Muscle layer of colon (tissue), 2 donors: Measurements from ENCODE around the gene PPP2R1A.

Experiments used
- H3K27ac ChIP-seq: one replicate; pipeline ENCODE4 v1.7.0; 2013; ENCODE audit warnings: low read depth, mild to moderate bottlenecking, low read length, moderate library complexity
- H3K27me3 ChIP-seq, 2 donors: one replicate each; pipeline ENCODE4 v1.7.0; 2013; ENCODE audit warnings: low read length in 2 of 2, mild to moderate bottlenecking in 2 of 2; ENCODE audit not compliant: insufficient read depth in 2 of 2, control insufficient read depth in 1 of 2
- H3K36me3 ChIP-seq: one replicate; pipeline ENCODE4 v1.7.0; 2013; ENCODE audit warnings: mild to moderate bottlenecking, low read length; ENCODE audit not compliant: insufficient read depth
- H3K4me1 ChIP-seq: one replicate; pipeline ENCODE4 v1.7.0; 2013; ENCODE audit warnings: mild to moderate bottlenecking, low read length; ENCODE audit not compliant: insufficient read depth
- H3K4me3 ChIP-seq, 2 donors: one replicate each; pipeline ENCODE4 v1.7.0; 2013; ENCODE audit warnings: low read length in 2 of 2, low read depth in 1 of 2, mild to moderate bottlenecking in 1 of 2, moderate library complexity in 1 of 2
- H3K9ac ChIP-seq: one replicate; pipeline ENCODE4 v1.7.0; 2013; ENCODE audit warnings: low read length
- H3K9me3 ChIP-seq: one replicate; pipeline ENCODE4 v1.7.0; 2013; ENCODE audit warnings: mild to moderate bottlenecking, low read length
- donor health status: abdominal sarcoma.
- donor health status: Adenocarcinoma of cecum.

PPP2R1A gene

DNA sequence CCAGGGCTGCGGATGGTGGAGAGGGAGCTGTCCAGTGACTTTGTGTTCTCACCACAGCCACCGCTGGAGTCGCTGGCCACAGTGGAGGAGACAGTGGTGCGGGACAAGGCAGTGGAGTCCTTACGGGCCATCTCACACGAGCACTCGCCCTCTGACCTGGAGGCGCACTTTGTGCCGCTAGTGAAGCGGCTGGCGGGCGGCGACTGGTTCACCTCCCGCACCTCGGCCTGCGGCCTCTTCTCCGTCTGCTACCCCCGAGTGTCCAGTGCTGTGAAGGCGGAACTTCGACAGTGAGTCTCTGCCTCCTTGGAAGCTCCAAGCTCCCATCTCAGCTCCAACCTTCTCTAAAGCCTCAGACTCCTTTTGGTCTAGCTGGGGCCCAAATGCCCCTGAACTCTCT, 21.4 kb downstream of the PPP2R1A start:
- no peaks in the 10 kb centered on the region for H3K9me3 ChIP-seq
- no peak overlapping the region for H3K9ac ChIP-seq
- no peak overlapping the region for H3K4me3 ChIP-seq
- H3K4me1 ChIP-seq = no peaks in the 10 kb centered on the region
- no peaks in the 10 kb centered on the region for H3K27me3 ChIP-seq
- peaks cover 79% of the 10 kb centered on the region for H3K36me3 ChIP-seq
- no peak overlapping the region for H3K27ac ChIP-seq

DNA sequence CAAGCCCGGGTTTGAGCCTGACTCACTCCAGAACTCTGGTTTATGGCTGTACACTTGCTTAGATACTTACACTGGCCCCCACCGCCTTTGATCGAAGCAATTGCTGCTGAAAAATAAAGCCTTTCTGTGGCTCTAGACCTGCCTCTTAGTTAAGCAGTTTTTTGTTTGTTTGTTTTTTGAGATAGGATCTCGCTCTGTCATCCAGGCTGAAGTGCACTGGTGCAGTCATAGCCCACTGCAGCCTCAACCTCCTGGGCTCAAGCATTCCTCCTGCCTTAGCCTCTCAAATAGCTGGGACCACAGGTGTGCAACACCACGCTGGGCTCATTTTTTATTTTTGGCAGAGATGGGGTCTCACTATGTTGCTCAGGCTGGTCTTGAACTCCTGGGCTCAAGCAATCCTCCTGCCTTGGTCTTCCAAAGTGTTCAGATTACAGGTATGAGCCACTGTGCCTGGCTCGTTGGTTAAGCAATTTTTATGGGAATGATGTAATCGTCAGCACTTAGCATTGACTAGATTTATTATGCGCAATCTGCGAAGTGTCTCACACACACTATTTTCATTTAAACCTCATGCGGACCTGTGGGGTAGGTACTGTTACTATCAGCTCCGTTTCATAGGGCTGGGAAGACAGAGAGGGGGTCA, 22.2 kb downstream of the PPP2R1A start:
- Histone ChIP-seq H3K36me3 (peaks cover 79% of the 10 kb centered on the region), H3K9me3 (no peaks in the 10 kb centered on the region), H3K9ac (no peak overlapping the region), H3K27me3 (no peaks in the 10 kb centered on the region), H3K4me3 (no peak overlapping the region), H3K4me1 (no peaks in the 10 kb centered on the region), H3K27ac (no peak overlapping the region)

DNA sequence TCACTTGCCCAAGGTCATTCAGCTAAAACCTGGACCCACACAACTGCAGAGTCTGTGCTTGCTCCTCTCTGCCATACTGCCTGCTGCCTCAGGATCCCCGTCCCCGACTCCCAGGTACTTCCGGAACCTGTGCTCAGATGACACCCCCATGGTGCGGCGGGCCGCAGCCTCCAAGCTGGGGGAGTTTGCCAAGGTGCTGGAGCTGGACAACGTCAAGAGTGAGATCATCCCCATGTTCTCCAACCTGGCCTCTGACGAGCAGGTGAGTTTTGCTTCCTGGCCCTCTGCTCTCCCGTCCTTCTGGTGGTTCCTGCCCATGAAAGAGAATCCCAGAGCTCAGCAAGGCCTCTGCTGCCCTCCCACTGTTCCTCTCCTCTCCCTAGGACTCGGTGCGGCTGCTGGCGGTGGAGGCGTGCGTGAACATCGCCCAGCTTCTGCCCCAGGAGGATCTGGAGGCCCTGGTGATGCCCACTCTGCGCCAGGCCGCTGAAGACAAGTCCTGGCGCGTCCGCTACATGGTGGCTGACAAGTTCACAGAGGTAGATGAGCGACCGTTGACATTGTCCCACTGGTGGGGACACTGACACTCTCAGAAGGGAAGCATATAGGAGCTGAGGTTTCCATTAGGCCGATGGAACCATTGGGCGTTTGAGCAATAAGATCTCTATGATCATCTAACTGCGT, 22.9 kb downstream of the PPP2R1A start:
- Histone ChIP-seq H3K4me3 (no peak overlapping the region), H3K4me1 (no peaks in the 10 kb centered on the region), H3K27ac (no peak overlapping the region), H3K27me3 (no peaks in the 10 kb centered on the region), H3K36me3 (peaks cover 79% of the 10 kb centered on the region), H3K9ac (no peak overlapping the region), H3K9me3 (no peaks in the 10 kb centered on the region)

DNA sequence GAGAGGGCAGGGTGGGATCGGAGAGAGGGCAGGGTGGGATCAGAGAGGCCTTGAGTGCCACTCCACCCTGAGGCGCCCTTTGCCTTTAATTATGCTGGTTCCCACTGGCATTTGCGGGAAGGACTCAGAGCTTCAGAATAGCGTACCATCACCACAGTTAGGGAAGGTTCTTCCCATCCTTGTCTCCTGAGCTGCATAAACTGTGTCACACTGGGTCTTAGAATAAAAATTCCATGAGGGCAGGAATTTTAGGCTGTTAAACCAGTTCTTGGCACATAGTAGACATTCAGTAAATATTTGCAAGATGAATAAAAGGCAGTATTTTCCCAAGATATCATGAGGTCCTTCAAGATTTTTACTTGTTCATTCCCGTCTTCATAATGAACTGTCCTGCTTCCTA, 24.4 kb downstream of the PPP2R1A start:
- H3K27ac ChIP-seq = no peak overlapping the region
- peaks cover 77% of the 10 kb centered on the region for H3K36me3 ChIP-seq
- no peak overlapping the region for H3K9ac ChIP-seq
- no peaks in the 10 kb centered on the region for H3K9me3 ChIP-seq
- H3K4me3 ChIP-seq = no peak overlapping the region
- H3K27me3 ChIP-seq = no peaks in the 10 kb centered on the region
- no peaks in the 10 kb centered on the region for H3K4me1 ChIP-seq

DNA sequence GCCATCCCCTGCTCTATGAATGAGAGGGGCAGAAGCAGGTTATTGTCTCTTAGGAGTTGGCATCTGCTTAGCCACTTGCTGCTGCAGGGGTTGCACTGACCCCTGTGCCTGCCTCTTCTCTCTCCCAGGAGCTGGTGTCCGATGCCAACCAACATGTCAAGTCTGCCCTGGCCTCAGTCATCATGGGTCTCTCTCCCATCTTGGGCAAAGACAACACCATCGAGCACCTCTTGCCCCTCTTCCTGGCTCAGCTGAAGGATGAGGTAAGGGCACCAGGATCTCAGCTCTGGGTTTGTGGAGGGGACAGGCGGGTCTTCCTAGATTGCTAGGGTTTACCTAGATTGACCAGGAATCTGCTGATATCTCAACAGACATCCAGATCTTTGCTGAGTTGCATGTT, 26.5 kb downstream of the PPP2R1A start:
- Histone ChIP-seq H3K36me3 (peaks cover 90% of the 10 kb centered on the region), H3K9me3 (no peaks in the 10 kb centered on the region), H3K27me3 (no peaks in the 10 kb centered on the region)

DNA sequence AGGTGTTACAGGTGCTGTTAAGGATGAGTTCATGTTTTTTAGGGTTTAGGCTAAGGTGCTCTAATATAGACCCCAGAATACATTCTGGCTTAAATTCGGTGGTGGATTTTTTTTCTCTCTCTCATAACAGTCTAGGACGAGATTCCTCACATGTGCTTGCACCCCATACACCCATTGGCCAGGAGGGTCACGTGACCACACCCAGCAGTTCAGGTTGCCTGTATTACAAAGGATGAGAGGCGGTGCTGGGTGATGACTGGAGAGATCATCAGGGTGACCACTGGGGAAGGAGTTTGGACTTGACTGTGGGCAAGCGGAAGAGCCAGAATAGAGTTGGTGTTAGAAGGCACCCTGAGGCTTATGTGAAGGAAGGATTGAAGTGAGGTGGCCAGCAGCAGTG, 27.7 kb downstream of the PPP2R1A start:
- Histone ChIP-seq H3K4me3 (no peak overlapping the region), H3K27me3 (no peaks in the 10 kb centered on the region), H3K27ac (no peak overlapping the region), H3K9ac (no peak overlapping the region), H3K9me3 (no peaks in the 10 kb centered on the region), H3K36me3 (peaks cover 90% of the 10 kb centered on the region), H3K4me1 (no peaks in the 10 kb centered on the region)

More for the DNA sequence above, 26.5 kb downstream of the PPP2R1A start:
- H3K4me3 ChIP-seq = no peak overlapping the region
- no peaks in the 10 kb centered on the region for H3K4me1 ChIP-seq
- H3K27ac ChIP-seq = no peak overlapping the region
- H3K9ac ChIP-seq = no peak overlapping the region

- H3K4me3 ChIP-seq = no peak overlapping the region
- H3K4me1 ChIP-seq = no peaks in the 10 kb centered on the region
- H3K9me3 ChIP-seq = no peaks in the 10 kb centered on the region
- H3K27ac ChIP-seq = no peak overlapping the region
- H3K9ac ChIP-seq = no peak overlapping the region
- no peaks in the 10 kb centered on the region for H3K27me3 ChIP-seq
- peaks cover 90% of the 10 kb centered on the region for H3K36me3 ChIP-seq
These were observed 29.8 kb downstream of the PPP2R1A start for GRCh38 chr19:52219611-52220010.

- H3K27ac ChIP-seq = no peak overlapping the region
- H3K27me3 ChIP-seq = no peaks in the 10 kb centered on the region
- H3K4me1 ChIP-seq = no peaks in the 10 kb centered on the region
- no peak overlapping the region for H3K9ac ChIP-seq
- H3K36me3 ChIP-seq = peaks cover 86% of the 10 kb centered on the region
- H3K4me3 ChIP-seq = no peak overlapping the region
- H3K9me3 ChIP-seq = no peaks in the 10 kb centered on the region
These were observed 31.2 kb downstream of the PPP2R1A start for GRCh38 chr19:52221031-52221430.

- Histone ChIP-seq H3K9me3 (no peaks in the 10 kb centered on the region), H3K36me3 (peaks cover 86% of the 10 kb centered on the region), H3K27me3 (no peaks in the 10 kb centered on the region), H3K9ac (no peak overlapping the region), H3K27ac (no peak overlapping the region), H3K4me1 (no peaks in the 10 kb centered on the region), H3K4me3 (no peak overlapping the region)
These were observed 32.1 kb downstream of the PPP2R1A start for GRCh38 chr19:52221831-52222375.

DNA sequence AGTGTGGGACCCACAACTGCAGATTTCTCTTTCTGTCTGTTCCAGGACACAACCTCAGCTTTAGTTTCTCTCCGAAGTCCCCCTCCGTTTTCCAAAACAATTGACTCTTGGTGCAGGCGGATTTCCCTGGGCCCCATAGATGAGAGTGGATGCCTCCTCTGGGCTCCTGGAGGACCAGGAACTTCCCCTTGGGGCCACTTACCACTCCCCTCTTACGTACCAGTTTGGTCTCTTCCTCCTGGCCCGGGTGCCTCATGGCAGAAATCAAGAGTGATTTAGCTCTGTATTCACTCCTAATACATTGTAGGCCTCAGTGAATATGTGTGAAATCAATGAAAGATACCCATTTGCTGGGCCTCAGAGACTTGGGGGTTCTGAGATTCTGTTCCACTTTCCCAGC, 34.4 kb downstream of the PPP2R1A start:
- no peaks in the 10 kb centered on the region for H3K9me3 ChIP-seq
- no peaks in the 10 kb centered on the region for H3K4me1 ChIP-seq
- H3K27ac ChIP-seq = no peak overlapping the region
- H3K4me3 ChIP-seq = no peak overlapping the region
- no peak overlapping the region for H3K9ac ChIP-seq
- H3K27me3 ChIP-seq = no peaks in the 10 kb centered on the region
- peaks cover 89% of the 10 kb centered on the region for H3K36me3 ChIP-seq

DNA sequence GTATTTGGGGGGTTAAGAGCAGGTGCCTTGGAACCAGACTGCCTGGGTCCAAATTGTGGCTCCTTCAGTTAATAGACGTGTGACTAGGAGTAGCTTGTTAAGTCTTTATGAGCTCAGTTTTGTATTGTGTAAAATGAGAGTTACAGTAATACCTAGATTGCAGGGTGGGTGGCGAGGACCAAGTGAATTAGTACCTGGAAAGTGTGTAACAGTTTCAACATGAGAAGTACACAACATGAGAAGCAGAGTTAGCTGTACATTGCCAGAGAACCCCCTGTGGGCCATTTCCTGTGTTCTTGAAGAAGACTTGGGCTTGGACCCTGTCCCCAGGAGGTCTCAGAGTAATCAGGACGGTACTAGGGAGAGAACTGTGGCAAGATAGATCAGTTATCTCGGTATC, 36.8 kb downstream of the PPP2R1A start:
- peaks cover 64% of the 10 kb centered on the region for H3K36me3 ChIP-seq
- H3K9me3 ChIP-seq = no peaks in the 10 kb centered on the region
- H3K27ac ChIP-seq = no peak overlapping the region
- no peak overlapping the region for H3K4me3 ChIP-seq
- H3K4me1 ChIP-seq = no peaks in the 10 kb centered on the region
- H3K9ac ChIP-seq = no peak overlapping the region
- no peaks in the 10 kb centered on the region for H3K27me3 ChIP-seq
